SKM-1 treated with dmso at 0.1 percent for 144 hours (cell line): Measurements from ENCODE around the gene SLC4A5.

Experiments
- DNase-seq: peaks from one replicate; lab custom pipeline; 2025; ENCODE audit not compliant: unreplicated experiment; lab: John Stamatoyannopoulos, UW

The SLC4A5 gene, protein sequence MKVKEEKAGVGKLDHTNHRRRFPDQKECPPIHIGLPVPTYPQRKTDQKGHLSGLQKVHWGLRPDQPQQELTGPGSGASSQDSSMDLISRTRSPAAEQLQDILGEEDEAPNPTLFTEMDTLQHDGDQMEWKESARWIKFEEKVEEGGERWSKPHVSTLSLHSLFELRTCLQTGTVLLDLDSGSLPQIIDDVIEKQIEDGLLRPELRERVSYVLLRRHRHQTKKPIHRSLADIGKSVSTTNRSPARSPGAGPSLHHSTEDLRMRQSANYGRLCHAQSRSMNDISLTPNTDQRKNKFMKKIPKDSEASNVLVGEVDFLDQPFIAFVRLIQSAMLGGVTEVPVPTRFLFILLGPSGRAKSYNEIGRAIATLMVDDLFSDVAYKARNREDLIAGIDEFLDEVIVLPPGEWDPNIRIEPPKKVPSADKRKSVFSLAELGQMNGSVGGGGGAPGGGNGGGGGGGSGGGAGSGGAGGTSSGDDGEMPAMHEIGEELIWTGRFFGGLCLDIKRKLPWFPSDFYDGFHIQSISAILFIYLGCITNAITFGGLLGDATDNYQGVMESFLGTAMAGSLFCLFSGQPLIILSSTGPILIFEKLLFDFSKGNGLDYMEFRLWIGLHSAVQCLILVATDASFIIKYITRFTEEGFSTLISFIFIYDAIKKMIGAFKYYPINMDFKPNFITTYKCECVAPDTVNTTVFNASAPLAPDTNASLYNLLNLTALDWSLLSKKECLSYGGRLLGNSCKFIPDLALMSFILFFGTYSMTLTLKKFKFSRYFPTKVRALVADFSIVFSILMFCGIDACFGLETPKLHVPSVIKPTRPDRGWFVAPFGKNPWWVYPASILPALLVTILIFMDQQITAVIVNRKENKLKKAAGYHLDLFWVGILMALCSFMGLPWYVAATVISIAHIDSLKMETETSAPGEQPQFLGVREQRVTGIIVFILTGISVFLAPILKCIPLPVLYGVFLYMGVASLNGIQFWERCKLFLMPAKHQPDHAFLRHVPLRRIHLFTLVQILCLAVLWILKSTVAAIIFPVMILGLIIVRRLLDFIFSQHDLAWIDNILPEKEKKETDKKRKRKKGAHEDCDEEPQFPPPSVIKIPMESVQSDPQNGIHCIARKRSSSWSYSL

DNA sequence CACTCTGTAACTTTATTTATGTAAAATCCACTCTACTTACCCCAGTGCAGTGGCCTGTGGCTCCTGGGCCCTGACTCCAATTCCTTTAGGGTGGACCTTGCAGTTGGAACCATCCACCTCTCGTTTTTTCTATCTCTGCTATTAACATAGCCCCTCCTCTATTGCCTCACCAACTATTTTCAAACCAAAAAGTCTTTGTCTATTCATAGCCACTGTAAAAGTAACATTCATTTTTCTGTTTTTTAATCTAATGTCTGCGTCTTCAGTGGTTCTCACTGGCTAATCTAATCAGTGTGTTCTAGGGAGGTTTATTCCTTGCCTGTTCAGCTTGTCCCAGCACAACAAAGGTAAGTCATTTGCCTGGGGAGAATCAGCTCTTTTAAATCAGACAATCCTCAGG lies at the start of gene SLC4A5:
Gene SLC4A5 (minus strand): TSS at position 101 of the 400 bp plus-strand sequence. CDS start 28,393 bp downstream, outside the sequence.
- DNase-seq, result no peak

DNA sequence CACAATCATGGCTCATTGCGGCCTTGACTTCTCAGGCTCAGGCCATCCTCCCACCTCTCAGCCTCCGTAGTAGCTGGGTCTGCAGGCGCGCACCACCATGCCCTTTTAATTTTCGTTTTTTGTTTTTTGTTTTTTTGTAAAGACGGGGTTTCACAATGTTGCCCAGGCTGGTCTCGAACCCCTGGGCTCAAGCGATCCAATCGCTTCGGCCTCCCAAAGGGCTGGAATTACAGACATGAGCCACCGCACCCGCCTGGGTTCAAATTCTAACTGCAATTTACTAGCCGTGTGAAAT lies 49.2 kb upstream of the SLC4A5 start:
- no peak for DNase-seq

DNA sequence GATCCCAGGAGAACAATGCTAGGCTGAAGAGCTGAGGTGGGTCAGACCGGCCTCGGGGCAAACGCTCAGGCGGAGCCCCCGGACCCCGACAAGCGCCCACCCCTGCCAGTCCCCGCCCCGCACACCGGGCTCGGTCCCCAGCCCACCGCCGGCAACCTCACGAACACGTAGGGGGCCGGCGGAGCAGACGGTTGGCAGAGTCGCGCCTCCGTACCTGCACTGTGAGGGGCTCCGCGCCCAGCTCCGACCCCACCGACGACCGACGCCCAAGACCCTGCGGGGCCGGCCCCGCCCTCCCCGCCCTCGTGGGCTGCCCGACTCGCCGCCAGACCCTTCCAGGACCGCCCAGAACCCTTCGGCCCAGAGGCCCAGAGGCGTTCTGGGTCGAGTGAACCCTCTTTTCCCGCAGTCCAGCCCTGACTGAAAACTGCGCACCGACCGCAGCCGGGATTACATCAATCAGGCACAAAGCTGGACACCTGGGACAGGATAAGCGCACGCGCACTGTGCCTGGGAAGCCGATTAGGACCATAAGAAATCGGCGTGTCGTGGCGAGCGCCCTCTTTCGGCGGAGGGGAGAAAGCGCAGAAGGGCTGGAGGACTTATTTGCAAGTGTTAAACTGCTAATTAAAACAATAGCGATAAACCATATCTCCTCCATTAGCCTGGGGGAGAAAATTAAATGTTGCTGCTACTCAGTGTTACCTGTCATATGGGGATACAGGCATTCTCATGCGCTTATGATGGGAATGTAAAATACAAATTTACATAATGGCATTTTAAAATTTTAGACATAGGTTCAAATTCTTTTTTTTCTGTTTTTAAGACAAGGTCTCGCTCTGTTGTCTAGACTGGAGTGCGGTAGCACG lies 48.6 kb upstream of the SLC4A5 start:
- peak; percentile 78 for DNase-seq

DNA sequence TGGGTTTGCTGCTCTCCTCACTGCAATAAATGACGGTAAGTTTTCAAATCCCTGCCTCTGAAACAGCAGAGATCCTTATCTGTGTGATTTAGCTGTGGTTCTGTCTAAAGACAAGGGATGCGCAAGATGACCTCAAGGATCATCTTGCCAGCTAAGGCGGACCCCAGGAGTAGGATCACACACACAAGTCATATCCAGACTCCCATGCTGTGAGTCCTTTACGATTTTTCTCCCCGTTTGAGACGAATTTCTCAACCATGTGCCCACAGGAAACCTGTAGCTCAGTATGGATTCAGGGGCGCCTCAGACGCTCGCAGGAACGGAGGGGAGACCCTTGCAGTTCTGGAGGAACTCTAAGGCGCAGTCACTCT lies 48.0 kb upstream of the SLC4A5 start:
- no peak for DNase-seq

DNA sequence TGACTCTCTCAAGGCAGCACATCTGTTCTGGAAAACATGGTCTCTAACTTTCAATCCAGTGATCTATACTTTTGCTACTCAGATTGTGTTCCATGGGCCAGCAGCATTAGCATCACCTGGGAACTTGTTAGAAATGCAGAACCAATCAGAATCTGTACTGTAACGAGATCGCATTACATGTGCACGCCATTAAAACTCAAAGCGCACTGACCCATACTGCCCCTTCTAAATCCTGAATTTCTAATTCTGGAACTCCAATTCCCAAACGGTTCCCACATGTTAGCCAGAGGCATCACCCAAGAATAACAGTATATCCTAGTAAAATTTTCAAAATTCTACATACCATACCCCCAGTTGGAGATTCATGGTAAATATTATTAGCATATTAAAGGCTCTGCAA lies 47.4 kb upstream of the SLC4A5 start:
- DNase-seq, result no peak

DNA sequence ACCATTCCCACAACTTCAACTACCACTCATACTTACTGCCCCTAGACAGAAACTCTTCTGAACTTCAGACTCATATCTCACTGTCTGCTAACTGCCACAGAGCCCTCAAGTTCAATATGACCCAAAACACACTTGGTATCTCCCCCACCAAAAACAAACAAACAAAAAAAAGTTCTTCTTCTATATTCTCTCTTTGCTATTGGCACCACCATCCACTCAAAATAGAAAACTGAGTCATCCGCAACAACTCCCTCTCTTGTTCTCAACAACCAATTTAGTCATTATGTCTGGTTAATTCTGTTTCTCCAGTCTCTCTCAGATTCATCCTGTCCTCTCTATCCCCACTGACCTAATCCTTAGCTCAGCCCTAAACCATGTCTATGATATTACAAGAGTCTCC lies 44.1 kb upstream of the SLC4A5 start:
- DNase-seq, result no peak

DNA sequence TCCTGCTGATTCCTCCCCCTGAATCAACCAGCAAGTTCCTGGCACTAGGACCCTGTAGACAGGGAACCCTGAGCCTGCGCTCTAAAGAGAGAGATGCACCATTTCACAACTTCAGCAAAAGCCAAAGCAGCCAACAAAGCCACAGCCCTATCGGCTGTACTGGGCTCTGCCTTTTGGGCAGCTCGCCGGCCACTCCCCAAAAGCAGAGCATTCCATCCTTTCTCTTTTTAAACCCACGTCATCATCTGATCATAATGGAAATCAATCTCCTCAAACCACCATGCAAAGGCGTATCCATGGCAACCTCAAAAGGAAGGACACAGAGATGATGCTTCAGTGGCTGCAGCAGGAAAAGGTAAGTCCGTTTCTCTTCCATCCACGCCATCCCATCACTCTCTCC lies 42.2 kb upstream of the SLC4A5 start:
- no peak for DNase-seq

DNA sequence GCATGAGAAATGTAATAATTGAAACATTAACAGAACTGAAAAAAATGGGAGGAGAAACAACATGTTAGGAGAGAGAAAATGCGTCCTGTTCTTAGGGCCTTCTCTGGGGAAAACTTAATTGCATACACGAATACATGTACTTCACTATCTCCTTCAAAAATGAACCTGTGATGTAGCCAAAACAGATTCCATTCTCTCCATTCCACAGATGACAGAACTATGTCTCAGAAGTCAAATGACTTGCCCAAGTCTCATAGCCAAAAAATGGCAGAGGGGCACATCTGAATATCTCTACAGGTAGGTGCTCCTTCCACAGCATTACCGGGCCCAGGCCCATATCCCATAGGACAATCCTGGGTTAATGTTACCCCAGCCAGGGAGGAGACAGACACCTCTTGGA lies 40.8 kb upstream of the SLC4A5 start:
- no peak for DNase-seq

DNA sequence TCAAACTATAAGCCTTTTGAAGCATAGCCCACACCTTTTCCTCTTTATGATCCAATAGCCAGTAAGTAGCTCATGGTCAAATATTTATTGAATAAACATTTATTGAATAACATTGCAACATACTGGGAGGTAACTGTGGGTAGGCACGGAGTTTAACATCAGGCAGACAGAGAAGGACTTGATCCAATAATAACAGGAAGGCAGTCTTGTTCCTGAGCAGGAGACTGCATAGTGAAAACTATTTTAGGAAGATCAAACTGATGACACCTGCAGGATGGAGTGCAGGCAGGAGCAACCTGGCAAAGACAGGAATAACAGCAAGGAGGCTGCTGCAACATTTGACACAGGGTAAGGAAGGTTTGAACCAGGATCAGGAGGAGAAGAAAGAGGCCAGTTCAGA lies 40.0 kb upstream of the SLC4A5 start:
- no peak for DNase-seq

DNA sequence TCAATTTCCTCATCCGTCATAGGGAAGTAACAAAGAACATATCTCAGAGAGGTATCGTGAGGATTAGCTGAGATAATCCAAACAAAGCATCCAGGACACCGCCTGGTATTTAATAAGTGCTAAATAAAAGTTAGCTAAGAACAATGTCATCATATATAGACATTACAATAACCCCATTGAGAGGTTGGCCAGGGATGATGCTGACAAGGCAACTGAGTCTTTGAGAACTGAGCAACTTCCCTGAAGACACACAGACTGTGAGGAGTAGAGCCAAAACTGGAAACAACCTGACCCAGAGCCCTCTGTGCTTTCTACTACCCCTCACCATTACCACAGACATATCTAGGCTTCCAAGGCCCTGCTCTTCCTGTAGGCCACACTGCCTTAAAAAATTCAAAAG lies 38.5 kb upstream of the SLC4A5 start:
- DNase-seq, result peak; percentile 69

DNA sequence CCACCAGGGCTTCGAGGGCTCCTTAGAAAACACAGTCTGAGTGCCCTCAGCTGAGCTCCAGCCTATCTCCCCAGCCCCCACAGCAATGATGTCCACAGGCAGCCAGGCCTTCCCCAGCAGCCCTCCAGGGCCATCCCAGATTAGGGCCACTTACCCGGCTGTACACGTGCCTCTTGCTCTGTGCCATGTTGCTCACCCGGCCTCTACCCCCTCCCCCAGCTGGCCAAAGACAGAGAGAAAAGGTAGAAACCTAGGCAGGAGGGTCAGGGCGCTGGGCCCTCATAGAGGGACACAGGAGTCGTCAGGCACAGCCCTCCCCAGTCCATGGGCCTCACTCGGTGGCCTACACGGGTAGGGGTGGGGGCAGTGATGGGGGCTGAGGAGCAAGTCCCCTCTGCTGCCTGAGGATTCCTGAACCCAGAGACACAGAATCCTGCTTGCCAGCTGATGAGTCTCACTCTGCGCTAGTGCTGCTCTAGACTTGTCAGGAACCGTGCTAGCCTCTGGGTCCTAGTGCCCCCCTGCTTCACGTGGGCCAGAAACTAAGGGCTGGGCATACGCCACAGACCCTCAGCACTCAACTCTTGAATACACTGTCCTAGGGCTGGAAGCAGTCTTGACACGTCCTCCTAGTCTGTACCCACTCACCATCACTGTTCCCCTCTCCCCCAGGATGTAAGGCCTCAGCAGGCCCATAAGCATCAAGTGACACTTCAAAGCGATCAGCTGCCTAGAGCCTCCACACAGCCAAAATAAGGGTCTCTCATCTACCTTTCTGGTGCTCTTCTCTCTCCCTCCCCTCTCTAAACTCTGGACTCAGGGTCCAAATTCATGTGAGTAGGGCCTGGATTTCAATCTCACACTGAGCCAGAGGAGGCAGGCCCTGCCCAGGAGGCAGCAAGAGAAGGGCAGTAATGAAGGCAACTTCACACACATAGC lies 36.9 kb upstream of the SLC4A5 start, which contains the start of gene DCTN1:
Gene DCTN1 (minus strand): TSS at position 461 of the 939 bp plus-strand sequence. CDS start 274 bp downstream, at position 187.
- no peak for DNase-seq

DNA sequence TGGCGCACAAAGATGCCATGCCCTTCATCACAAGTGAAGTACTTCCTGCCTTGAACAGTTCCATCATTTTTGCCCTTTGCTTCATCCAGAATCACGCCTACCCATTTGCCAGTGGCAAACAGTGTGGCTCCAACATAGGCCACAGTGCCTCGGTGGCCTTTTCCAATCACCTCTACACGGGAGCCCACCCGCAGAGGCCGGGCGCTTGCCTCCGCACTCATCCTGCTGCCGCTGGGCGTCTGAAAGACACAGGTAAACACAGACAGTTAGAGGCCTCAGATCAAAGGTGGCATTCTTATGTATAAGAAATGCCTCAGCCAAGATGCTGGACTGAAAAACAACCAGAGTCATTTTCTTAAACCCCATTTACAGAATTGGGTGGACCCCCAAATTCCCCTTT lies 34.8 kb upstream of the SLC4A5 start:
- DNase-seq, result no peak

DNA sequence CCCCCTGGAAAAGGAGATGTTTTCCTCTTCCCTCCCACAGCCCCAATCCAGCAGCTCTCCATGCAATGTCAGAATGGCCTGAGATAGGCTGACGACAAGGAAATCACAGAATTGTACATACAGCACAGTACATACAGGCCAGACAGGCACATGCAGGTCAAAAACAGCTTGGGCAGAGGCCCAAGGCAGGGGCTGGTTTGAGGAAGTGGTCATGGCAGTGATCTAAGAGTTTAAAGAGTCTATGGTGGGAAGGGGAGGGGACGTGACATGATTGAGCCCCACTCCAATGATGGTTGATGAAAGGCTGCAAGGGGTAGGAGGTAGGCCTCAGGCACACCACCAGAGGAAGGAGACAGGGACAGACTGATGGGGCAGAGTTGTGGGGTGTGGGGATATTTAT lies 32.6 kb upstream of the SLC4A5 start:
- peak; percentile 2 for DNase-seq

DNA sequence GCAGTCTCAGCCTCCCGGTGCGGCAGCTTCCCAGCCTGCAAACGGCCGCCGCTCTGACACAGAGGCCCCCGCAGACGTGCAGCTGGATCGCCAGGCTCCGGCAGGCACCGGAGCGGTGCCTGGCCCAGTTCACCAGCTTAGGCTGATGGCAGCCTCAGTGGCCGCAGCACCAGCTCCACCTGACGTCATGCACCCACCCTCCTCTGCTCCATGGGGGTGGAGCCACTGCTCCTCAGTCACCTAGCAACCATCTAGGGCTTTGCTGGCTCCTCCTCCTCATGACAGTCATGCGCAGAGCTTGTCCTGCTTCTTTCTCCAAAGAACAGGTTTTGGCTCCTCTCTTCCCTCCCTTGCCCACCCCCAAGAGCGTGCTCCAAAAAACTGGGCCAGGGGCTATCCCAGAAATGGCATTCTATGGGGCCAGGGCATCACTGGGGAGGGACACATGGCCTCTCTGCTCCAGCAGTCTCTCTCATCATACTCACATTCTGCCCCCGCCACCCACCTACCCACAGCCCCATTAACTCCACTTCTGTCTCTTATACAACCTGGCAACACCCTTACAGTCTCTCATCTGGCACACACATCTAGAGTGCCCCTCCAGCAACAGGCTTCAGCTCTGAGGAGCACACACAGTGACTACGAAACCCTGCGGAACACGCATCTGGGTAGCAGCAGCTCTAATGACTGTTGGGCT lies 31.4 kb upstream of the SLC4A5 start:
- DNase-seq, result no peak

DNA sequence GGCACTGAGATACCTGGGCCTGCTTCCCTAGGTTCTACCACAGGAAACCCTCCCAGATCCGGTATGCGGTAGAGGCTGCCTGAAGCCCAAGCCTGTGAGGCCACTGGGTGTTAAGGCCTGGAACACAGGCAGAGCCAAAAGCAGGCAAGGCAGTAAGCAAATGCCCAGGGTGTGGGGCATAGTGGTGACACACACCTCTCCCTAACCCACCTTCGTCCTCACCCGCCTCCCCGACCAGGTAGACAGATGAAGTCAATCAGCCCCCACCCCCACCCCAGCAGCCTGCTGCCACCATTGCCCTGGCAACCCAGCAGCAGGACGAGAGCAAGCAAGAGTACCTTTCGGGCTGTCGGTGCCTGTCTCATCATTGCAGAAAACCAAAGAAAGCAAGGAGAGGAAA lies 30.8 kb upstream of the SLC4A5 start:
- no peak for DNase-seq

DNA sequence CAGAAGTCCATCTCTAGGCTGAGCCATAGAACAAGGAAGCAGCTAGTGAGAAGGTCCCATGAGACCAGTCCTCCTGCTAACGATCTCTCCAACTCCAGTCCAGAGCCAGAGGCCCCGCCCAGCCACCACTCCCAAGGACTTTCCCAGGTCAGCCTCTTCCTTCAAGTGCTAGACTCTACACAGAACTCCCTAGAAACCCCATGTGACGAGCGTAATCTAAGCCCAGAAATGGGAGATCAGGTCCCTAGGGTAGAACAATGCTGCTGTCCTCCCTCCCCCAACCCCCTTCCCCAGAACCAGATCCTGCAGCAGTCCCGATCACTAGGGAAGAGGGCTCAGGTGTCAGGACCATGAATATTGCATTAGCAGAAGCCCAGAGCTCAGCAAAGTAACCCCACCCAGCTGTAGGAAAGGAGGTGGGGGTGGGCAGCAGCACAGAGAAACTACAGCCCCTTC lies 30.0 kb upstream of the SLC4A5 start:
- DNase-seq, result no peak

DNA sequence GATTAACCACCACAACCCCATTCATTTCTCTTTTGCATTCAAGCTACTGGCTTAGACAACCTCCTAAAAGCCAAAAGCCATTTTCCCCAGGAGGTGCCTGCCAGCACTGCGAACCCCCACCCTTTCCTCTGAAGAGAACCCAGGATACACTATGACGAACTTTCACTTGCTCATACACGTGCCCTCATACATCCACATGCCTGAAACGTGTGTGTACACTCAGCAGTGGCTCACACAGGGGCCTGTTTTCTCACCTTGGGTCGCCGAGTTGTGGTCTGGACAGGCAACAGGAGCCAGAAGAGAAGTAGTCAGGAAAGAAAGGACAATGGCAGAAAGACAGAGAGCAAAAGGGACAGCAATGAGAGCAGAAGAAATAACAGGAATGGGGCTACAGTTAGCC lies 29.5 kb upstream of the SLC4A5 start:
- no peak for DNase-seq

DNA sequence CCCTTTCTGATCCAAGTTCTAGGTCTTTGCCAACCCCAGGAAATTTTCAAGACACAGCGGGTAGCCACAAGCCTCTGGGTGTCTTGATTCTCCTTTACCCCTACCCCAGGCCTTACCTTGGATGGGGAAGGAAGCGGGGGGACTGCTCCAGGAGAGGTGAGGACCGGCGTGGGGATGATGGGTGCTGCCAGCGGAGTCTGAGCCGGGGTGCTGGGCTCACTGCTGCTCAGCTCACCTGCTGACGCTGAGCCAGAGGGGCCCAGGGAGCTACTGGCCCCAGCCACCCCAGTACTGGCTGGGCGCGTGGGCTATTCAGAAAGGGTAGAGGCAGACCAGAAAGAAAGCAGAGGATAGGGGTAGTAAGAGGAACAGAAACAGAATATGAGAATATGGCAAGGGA lies 28.2 kb upstream of the SLC4A5 start:
- DNase-seq, result no peak

DNA sequence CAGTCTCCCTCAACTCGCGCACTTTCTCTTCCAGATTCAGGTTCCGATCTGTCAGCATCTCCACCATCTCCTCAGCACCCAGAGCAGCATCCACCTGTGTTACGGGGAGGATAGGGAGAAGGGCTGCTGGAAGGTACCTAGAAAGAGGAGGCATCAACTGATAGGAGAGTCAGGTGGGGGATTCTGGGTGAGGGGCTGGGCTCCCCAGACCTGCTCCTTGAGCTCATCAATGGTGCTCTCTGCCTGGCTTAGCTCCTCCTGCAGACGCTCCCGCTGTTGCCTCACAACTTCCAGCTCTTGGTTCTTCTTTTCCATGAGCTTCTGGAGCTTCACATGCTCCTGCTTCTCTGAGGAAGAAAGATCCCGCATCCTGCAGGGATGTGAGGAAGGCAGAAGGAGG lies 26.8 kb upstream of the SLC4A5 start:
- DNase-seq, result no peak
